Epidermal melanocyte (primary cell): ENCODE results near the gene CDC42.

Experiments
- DNase-seq: peaks from one replicate; pipeline ENCODE4 v3.0.0; 2011; ENCODE audit warnings: low spot score; ENCODE audit not compliant: insufficient read length

CDC42 gene

DNA sequence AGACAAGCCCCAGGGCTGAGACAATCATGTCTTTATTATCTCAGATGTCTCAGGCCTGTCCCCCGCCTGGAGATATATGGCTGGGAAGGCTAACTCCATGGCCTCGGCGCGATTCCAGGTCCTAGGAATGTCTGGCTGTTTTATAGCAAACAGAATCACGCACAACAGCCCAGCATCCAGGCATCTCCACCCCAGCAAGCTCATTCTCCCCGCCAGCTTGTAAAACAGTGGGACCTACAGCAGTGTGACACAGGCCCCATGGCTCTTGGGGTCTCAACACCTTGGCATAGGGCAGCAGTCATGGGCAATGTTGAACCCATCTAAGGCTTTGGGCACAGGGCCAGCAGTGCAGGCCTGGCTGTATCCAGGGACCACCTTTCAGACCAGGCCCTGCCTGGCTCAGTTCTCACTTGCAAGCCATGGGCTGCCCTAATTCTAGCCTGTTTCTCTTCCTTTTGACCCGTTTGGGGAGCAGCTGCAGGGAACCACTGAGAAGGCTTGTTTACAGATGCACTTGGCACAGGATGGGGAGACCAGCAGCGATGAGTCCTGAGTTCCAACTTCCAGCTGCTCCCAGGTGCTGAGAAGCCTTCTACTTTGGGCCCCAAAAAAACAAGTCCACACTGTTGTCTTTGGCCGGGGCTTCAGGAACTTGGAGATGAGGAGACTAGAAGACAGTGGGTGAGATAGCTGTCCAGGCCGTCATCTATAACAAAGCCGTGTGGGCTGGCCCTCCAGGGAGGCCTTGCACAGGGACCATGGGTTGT lies 56.0 kb downstream of the CDC42 start:
- no peak for DNase-seq

DNA sequence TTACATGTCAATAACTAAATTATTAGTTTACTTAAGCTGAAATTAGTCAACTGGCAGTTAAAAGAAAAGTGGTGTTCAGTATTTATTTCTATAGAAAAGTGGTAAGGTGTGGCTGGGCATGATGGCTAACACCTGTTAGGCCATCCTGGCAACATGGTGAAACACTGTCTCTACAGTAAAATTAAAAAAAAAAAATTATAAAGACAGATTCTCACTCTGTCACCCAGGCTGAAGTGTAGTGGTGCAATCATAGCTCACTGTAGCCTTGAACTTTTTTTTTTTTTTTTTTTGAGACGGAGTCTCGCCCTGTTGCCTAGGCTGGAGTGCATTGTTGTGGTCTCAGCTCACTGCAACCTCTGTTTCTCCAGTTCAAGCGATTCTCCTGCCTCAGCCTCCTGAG lies 57.5 kb downstream of the CDC42 start:
- no peak for DNase-seq

DNA sequence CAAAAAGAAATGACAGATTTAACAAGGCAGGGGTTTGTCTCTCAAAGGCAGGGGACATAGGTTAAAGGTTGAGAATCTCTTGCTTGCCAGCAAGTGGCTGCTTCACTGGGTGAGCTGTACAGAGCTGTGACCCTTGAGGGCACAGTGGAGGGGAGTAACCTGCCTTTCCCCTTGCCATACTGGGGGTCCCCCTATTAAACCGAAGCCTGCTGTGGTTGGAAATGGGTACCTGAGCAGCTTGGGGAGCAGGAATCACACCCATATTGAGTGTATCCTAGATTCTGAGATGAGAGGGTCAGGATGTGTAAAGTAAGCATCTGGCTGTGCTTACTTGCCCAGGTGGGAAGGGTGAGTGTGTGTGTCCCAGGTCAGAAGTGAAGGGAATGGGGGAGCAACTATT lies 58.6 kb downstream of the CDC42 start:
- DNase-seq = no peak

DNA sequence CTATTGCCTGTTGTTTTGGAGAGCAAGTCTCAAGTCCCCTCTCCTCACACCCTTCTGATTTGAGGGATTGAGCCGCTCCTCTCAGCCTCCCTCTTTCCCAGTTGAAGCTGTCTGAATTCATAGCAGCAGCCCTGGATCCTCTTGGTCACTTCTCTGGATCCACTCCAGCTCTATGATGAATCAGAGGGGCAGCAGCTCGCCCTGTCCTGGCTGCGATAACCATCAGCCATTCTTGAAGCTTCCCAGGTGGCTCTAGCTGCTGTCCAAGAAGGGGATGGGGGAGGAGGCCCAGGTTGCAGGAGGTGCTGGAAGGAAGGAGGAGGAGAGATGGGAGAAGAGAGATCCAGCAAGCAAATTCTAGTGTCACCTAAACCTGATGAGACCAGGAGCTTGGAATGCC lies 59.1 kb downstream of the CDC42 start:
- DNase-seq = no peak

DNA sequence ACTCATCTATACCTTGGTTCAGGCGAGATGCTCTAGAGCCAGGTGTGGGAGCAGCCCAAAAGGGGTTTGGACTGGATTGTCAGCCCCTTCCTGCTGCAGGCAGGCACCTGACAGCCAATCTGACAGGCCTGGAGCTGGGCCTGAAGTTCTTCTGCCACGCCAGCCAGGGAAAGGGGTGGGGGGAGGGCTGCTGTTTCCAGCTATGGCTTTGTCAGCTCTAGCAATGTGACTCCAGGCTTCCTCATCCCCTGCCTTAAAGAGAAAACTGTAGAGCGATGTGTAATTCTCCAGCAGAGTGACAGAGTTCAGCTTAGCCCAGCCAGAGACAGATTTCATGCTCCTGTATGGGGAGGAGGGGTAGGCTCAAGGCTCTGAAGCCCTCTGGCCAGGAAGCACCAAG lies 60.0 kb downstream of the CDC42 start:
- no peak for DNase-seq

DNA sequence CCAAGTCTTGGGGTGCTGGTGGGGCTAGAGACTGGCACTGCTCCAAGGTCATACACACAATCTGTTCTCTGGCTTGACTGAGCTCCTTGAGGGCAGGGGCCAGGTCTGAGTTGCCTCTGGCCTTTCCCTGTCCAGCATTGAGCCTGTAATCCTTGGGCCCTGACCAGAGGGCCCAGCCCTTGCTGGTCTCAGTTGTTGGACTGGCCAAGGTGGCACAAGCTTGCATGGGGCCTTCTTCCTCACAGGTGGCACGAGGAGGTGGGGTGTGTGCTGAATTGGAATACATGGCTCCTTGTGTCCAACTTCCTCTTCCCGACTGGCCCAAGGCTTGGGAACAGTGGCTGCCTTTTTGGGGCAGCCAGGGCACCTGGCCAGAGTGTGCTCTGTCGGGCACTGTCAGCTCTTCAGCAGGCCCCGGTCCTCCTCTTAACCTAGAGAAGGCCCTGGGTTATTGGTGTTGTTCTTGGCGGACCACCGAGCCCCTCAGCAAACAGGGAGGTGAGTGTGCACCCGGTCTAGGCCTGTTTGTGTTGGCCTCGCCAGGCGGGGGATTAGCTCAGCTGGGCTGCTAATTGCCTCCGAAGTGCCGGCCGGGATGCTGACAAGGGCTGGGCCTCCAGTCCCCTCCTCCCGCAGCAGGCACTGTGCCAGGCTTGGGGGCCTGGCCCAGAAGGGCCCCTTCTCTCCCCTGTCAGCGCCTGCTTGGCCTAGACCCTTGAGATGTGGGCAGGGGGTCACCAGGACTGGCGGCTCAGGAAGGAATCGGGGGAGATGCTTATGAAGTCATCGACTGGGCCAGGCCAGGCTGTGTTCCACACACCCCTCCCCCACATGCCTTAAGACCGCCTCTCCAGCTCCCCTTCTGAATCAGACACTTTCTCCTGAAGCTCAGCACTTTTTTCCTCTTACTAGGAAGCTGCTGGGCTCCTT lies 61.8 kb downstream of the CDC42 start:
- no peak for DNase-seq

DNA sequence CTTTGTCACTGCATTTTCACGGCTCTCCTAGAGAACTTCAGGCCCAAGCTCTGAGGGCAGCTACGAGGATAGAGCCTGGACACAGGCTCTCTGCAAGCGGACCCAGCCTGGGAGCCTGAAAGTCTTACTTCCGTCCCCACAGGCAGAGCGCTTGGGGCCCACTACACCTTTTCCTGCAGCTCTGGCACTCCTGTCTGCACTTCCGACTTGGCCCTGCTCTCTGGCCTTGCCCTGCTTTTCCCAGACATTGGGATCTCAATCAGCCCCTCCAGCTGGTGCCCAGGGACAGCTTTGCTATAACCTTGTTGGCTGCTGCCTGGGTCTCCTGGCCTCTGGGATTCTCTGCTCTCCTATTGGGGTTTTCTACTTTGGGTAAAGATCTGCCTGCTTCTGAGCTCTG lies 62.8 kb downstream of the CDC42 start:
- no peak for DNase-seq

DNA sequence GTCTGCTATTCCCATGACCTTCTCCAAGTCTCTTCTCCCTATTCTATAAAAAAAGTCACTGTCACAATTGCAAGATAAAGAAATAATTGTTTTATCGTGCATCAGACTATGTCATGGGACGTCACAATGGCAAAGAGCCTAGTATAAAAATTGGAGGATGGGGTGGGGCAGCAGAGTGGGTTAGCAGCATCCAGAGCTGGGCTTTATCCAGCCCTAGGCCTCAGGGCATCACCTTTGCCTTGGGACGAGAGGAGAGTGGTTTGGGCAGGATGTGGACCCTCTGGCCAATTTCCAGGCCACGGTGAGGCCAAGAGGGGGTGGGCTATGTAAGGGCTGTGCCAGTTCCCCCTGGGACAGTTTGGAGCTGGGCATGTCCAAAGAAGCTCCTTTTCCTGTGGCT lies 64.7 kb downstream of the CDC42 start:
- no peak for DNase-seq

DNA sequence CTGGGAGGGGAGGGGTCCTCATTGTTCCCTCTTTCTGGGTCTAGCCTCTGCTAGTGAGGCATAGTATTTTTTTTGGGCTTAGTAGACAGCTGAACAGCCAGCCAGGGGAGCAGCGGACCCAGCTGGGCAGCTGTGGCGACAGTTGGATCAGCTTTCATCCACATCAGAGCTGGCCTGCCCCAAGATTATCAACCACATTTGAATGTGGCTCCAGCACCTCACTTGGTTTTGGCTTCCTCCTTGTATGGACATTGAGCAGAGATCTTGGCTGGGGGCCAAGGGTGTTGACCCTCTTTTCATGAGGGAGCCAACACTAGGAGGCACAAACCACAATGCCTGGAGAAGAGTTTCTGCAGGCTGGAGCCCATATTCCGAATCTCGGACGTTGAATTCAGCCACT lies 65.3 kb downstream of the CDC42 start:
- DNase-seq = no peak

DNA sequence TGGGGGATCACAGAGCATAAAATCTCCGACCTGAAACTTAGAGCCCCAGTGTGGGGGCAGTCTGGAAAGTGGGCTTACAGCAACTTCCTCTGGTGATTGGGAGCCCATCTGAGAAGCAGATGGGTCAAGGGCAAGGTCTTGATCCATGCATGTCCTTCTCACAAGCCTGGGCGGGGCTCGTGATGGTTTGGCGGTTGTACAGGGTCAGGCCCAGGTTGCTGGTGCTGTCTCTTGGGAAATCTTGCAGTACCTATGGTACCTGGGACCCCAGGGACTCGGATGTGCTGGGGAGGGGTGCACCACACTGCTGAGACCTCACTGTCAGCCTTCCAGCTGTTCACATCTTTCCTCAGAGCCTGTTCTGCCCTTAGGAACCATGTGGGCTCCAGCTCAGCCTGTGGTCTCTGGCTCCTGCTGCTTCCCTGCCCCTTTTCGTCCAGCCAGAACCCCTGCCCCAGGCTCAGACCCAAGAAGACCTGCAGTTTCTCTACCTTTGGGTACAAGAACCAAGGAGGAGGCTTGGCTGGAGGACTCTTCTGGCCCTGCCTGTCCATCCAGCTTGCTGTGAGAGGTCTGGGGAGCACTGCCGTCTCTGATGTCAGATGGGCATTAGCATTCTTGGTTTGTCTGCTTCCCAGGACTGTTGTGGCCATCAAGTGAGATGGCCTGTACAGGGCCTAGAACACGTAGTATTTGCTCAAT lies 65.9 kb downstream of the CDC42 start:
- no peak for DNase-seq

DNA sequence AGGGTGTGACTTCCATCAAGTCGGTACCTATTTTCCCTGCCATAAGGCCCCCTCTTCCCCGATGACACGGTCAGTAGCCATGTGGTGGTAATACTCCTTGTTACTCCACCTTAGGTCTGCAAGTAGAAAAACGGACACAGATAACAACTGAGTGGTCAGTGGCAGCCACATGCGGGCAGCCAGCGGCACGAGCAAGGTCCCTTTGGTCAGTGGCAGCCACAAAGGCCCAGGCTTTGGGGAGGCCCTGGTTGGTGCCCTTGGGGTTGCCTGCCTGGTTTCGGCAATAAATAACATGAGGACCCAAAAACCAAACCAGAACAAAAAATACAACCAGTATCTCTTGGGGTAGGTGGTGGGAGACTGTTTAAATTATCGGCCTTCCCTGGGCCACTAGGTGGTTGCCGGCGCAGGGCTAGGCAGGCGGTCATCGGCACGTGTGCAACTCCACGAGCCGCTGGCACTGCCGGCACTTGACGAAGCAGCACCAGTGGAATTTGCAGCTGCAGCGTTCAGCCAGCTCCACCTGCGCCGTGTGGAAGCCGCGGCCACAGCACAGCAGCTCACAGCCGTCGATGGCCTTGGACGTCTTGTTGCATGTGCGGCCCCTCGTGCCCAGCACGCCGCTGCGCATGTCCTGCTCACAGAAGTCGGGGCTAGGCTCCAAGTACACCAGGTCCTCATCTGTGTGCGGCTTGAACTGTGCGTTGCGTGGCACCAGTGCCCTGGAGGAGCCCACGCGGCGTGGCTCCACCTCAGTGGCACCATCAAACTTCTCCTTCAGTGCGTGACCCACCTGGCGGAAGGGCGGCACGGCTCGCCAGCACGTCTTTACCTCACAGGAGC lies 67.3 kb downstream of the CDC42 start:
- no peak for DNase-seq

DNA sequence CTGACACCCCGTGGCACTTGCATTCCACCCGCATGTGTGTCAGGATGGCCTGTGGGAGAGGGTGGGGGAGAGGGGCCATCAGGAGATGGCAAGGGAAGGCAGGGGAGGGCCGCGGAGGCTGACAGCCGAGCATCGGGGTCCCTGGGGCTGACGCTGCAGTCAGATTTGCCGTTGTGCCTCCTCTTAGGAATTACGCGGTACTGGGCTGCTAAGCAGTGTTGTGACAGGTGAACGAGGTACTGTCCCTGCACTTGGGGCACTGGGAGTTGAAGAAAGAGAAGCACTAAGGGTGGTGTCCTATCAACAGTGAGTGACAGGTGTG lies 67.9 kb downstream of the CDC42 start:
- no peak for DNase-seq

DNA sequence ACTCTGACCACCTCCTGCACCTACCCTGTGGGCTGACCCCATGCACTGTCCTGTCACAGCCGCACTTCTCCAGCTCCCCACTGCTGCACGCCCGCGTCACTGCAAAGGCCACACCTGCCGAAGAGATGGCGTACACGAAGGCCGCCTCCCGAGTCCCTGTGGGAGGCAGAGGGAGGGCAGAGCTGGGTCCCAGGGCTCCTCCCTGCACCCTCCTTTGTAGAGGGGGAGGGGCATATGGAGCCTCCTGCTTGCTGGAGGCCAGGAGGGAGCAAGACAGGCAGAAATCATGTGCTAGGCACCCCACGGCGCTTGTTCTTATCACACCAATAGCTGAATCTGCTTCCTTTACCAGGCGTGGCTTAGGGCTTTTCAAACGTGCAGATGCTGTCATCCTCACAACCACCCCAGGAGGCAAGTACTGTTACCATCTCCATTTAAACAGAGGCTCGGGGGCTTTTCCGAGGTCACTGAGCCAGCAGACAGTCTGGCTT lies 69.0 kb downstream of the CDC42 start:
- DNase-seq = no peak

DNA sequence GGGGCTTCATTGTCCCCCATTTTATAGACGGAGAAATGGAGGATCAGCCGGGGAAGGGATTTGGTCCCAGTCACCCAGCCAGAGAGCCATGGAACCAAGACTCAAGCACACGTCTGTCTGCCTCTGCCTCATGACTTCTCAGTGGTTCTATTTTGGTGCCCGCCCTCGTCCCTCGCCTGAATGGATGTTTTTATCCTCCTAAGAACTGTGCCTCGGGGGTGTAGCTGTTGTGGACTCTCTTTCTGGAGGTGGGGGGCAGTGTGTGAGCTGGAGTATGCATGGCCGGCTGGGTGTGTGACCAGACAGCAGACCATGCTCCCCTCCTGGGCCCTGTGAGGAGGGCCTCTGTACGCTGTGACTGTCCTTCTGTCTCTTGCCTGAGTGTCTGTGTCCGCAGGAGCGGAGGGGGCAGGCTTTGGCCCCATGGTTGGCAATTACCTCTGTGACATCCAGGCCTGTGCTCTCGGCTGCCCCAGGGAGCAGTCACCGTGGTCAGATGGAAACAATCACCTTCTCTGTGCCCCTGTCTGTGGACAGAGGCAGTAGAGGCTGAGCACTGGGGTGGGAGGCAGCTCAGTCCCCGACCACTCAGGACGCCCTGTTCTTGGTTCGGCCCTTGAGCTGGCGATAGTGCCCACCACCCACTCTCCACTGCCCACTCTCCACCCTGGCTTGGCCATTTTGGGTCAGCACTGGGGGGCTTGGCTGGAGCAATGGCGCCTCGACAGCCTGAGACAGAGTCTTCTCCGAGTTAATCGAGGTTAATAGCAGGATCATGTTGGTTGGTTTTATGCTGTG lies 70.0 kb downstream of the CDC42 start:
- DNase-seq = peak; percentile 86

DNA sequence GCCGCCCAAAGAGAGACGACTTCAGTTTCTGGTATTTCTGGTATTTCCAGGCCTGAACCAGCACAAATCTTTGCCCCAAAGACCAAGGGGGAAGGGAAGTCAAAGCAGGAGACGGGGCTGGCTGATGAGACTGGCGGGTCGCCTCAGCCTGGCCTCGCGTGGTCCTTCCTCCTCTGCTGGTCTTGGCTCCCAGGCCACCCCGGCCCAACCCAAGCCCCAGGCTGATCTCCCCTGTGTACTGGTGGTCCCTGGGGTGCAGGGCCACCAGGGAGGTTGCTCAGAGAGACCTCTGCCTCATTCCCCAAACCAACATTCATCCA lies 70.5 kb downstream of the CDC42 start:
- no peak for DNase-seq

DNA sequence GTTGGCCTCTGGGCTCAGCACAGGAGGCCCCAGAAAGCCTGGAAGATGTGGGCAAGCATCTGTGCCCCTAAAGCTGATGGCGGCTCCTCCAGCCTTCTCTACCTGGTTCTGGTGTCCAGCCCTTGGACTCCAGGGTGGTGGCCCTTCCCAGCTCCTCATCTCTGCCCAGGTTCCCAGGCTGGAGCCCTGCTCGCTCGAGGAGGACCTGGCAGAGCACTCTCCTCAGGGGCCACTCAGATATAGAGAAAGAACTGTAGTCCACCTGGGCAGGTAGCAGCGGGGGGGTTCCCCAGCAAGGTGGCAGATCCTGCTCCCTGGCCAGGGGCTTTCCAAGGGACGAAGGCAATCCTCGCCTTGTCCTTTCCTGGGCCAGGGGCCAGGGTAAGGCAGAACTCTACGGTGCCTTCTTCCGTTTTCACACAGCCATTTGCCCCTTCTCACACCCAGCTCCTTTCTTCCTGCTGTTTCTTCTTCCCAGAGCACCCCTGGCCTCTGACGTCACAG lies 71.4 kb downstream of the CDC42 start:
- DNase-seq = no peak

DNA sequence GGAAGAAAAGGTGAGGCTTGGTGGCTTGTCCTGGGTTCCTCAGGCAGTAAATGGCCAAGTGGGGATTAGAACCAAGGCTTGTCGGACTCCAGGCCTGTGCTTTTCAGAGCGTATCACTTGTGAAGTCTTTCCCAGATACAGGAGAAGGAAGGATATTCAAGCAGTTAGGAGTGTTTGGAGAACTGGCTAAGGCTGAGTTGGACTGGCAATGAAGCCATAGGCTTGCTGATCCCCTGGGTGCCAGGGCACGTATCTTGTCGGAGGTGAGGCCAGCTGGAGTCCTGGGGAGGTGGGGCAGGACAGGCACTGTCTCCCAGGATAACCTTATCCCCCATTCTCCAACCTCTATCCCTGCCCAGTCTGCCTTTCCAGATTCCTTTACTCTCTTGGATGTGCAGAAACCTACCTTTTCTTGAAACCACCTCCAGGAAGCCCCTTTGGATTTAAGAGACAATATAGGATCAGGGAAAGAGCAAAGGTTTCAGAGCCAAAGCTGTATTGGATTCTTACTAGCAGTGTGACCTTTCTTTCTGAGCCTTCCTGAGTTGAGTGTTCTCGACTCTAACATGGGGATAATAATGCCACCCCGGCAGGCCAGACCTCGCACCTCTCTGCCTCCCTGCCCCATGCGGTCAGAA lies 72.2 kb downstream of the CDC42 start:
- no peak for DNase-seq

DNA sequence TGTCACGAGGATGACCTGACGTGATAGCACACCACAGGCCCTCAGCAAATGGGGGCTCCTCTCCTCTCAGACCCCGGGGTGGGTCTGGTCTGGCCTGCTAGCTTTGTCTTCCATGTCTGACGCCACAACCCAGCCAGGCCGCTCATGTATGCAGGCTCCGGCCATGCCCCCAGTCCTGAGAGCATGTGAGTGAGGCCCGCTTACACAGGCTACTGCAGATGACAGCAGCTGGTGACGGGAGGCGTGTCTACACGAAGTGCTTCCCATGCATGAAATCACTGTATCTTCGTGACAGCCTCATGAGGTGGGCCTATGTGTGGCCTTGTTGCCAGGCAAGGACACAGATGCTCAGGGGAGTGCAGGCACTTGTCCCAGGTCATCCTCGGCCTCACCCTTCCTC lies 74.0 kb downstream of the CDC42 start:
- DNase-seq = no peak

DNA sequence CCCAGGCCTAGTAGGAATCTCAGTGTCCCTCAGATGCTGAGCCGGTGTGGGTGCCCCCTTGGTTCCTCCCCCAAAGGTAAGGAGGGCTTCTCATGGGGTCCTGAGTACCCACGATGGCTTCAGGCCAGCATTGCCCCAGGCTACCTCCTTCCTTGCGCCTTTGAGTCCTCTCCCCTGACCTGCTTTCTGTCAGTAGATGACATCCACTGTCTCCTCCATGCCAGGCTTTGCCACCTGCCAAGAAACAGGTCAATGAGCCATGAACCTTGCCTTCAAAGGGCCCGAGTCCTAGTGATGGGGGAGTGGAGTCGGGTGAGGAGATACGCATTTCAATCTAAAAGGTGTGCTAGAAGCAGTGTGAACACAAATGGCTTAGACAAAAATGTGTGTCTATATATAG lies 74.7 kb downstream of the CDC42 start:
- no peak for DNase-seq

DNA sequence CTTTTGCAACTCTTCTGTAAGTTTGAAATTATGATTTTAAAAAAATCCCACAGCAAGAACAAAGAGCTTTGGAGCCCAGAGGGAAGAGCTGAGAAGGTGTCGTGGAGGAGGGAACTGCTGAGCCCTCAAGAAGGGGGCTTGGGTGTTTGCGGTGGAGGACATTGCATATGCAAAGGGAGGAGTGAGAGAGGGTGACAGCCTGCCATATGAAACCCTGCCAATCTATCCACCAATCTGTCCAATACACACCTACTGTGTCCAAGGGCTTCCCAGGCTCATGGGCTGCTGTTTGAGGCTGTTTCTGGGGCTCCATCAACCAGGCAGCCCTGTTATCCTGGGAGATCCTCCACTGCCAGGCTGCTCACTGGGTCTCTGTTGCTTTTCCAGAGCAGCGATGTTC lies 75.2 kb downstream of the CDC42 start:
- no peak for DNase-seq
